ENCODE measurements around the gene GAB1.

The GAB1 gene

GRCh38 chr4:143336781-143337599, at the start of gene GAB1:
Gene GAB1, plus strand, starts transcription at chr4:143336876. Its CDS starts 313 bp downstream, at chr4:143337189.
- peak in 1 of 2 experiments; percentile 33 for DNase-seq (ENCODE audit: low read depth in 2 of 2)

- no peak for DNase-seq (ENCODE audit: low read depth in 2 of 2)
Measured at GRCh38 chr4:143287572-143287923, 49.1 kb upstream of the GAB1 start.

GRCh38 chr4:143288171-143288570, 48.5 kb upstream of the GAB1 start:
- no peak for DNase-seq (ENCODE audit: low read depth in 2 of 2)

- DNase-seq (ENCODE audit: low read depth in 2 of 2): no peak
Measured at GRCh38 chr4:143289370-143289769, 47.3 kb upstream of the GAB1 start.

- no peak for DNase-seq (ENCODE audit: low read depth in 2 of 2)
Measured at GRCh38 chr4:143291314-143291713, 45.4 kb upstream of the GAB1 start.

GRCh38 chr4:143292858-143293257, 43.8 kb upstream of the GAB1 start:
- DNase-seq (ENCODE audit: low read depth in 2 of 2): no peak

- DNase-seq (ENCODE audit: low read depth in 2 of 2): peak; percentile 53 to 55
Measured at GRCh38 chr4:143294310-143294709, 42.4 kb upstream of the GAB1 start.

GRCh38 chr4:143294710-143295275, 41.9 kb upstream of the GAB1 start:
- DNase-seq (ENCODE audit: low read depth in 2 of 2): no peak

- DNase-seq (ENCODE audit: low read depth in 2 of 2): no peak
Measured at GRCh38 chr4:143296397-143297067, 40.1 kb upstream of the GAB1 start.

GRCh38 chr4:143300860-143301259, 35.8 kb upstream of the GAB1 start:
- no peak for DNase-seq (ENCODE audit: low read depth in 2 of 2)

GRCh38 chr4:143302536-143302935, 34.1 kb upstream of the GAB1 start:
- peak; percentile 85 for DNase-seq (ENCODE audit: low read depth in 2 of 2)

- DNase-seq (ENCODE audit: low read depth in 2 of 2): no peak
Measured at GRCh38 chr4:143306788-143307187, 29.9 kb upstream of the GAB1 start.

- DNase-seq (ENCODE audit: low read depth in 2 of 2): no peak
Measured at GRCh38 chr4:143307531-143307930, 29.1 kb upstream of the GAB1 start.

GRCh38 chr4:143308377-143308776, 28.3 kb upstream of the GAB1 start:
- DNase-seq (ENCODE audit: low read depth in 2 of 2): no peak

GRCh38 chr4:143311924-143312323, 24.8 kb upstream of the GAB1 start:
- DNase-seq (ENCODE audit: low read depth in 2 of 2): no peak

- no peak for DNase-seq (ENCODE audit: low read depth in 2 of 2)
Measured at GRCh38 chr4:143313521-143313920, 23.2 kb upstream of the GAB1 start.

- DNase-seq (ENCODE audit: low read depth in 2 of 2): no peak
Measured at GRCh38 chr4:143313996-143314395, 22.7 kb upstream of the GAB1 start.

- no peak for DNase-seq (ENCODE audit: low read depth in 2 of 2)
Measured at GRCh38 chr4:143320113-143320512, 16.6 kb upstream of the GAB1 start.

GRCh38 chr4:143326735-143327134, 9.9 kb upstream of the GAB1 start:
- no peak for DNase-seq (ENCODE audit: low read depth in 2 of 2)

- DNase-seq (ENCODE audit: low read depth in 2 of 2): no peak
Measured at GRCh38 chr4:143329985-143330384, 6.7 kb upstream of the GAB1 start.

- peak; percentile 78 to 84 for DNase-seq (ENCODE audit: low read depth in 2 of 2)
Measured at GRCh38 chr4:143335979-143336780, 496 bp upstream of the GAB1 start.

Data from fibroblast of skin of left quadriceps (primary cell).